WTC11 (cell line): Measurements from ENCODE around the gene CPNE4.

Experiments
- ATF3 ChIP-seq: sonication (generic); formaldehyde crosslinking; conservative IDR thresholded peaks from 2 replicates; pipeline ENCODE4 v1.8.1; 2022; ENCODE audit warnings: mild to moderate bottlenecking, missing genetic modification reagents
- CTCF ChIP-seq: fragments of 200-600 bp; IDR thresholded peaks from 2 replicates; pipeline ENCODE4 v1.8.0; 2022; ENCODE audit warnings: antibody characterized with exemption
- E2F1 ChIP-seq: sonication (generic); formaldehyde crosslinking; IDR thresholded peaks from 2 replicates; pipeline ENCODE4 v1.8.0; 2022; ENCODE audit warnings: mild to moderate bottlenecking, missing genetic modification reagents
- IRF2 ChIP-seq: sonication (generic); formaldehyde crosslinking; IDR thresholded peaks from 2 replicates; pipeline ENCODE4 v1.8.0; 2022; ENCODE audit warnings: low read depth, missing genetic modification reagents, borderline replicate concordance
- MAX ChIP-seq: sonication (generic); formaldehyde crosslinking; IDR thresholded peaks from 2 replicates; pipeline ENCODE4 v1.8.0; 2022; ENCODE audit warnings: mild to moderate bottlenecking, missing genetic modification reagents
- NFATC4 ChIP-seq: fragments of 250-450 bp; sonication (Bioruptor Pico); IDR thresholded peaks from 2 replicates; pipeline ENCODE4 v1.9.0; 2021; ENCODE audit warnings: mild to moderate bottlenecking
- NFYB ChIP-seq: sonication (generic); formaldehyde crosslinking; conservative IDR thresholded peaks from 2 replicates; pipeline ENCODE4 v1.8.0; 2022; ENCODE audit warnings: low read depth, missing genetic modification reagents
- PRRX2 ChIP-seq: fragments of 250-450 bp; sonication (Bioruptor Pico); IDR thresholded peaks from 2 replicates; pipeline ENCODE4 v1.8.0; 2021; ENCODE audit warnings: mild to moderate bottlenecking
- ZBTB21 ChIP-seq: sonication (generic); formaldehyde crosslinking; IDR thresholded peaks from 2 replicates; pipeline ENCODE4 v1.8.1; 2023; ENCODE audit warnings: mild to moderate bottlenecking, missing genetic modification reagents, borderline replicate concordance
- TF ChIP-seq, protein P1 (sequence below): sonication (generic); formaldehyde crosslinking; conservative IDR thresholded peaks from 2 replicates; pipeline ENCODE4 v1.8.1; 2023; ENCODE audit warnings: mild to moderate bottlenecking, low read depth, missing genetic modification reagents, moderate library complexity

GRCh38 chr3:131821191-131821762 lies 213.5 kb downstream of the CPNE4 start:
- no peak for TF ChIP-seq ATF3 (CRISPR knock-in tag)
- no peak for TF ChIP-seq MAX (CRISPR knock-in tag)
- TF ChIP-seq PRRX2 (CRISPR knock-in tag) = no peak
- TF ChIP-seq CTCF = no peak
- no peak for TF ChIP-seq IRF2 (CRISPR knock-in tag)
- TF ChIP-seq NFYB (CRISPR knock-in tag) = no peak
- TF ChIP-seq, protein P1, sequence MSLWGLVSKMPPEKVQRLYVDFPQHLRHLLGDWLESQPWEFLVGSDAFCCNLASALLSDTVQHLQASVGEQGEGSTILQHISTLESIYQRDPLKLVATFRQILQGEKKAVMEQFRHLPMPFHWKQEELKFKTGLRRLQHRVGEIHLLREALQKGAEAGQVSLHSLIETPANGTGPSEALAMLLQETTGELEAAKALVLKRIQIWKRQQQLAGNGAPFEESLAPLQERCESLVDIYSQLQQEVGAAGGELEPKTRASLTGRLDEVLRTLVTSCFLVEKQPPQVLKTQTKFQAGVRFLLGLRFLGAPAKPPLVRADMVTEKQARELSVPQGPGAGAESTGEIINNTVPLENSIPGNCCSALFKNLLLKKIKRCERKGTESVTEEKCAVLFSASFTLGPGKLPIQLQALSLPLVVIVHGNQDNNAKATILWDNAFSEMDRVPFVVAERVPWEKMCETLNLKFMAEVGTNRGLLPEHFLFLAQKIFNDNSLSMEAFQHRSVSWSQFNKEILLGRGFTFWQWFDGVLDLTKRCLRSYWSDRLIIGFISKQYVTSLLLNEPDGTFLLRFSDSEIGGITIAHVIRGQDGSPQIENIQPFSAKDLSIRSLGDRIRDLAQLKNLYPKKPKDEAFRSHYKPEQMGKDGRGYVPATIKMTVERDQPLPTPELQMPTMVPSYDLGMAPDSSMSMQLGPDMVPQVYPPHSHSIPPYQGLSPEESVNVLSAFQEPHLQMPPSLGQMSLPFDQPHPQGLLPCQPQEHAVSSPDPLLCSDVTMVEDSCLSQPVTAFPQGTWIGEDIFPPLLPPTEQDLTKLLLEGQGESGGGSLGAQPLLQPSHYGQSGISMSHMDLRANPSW (CRISPR knock-in tag) = no peak
- no peak for TF ChIP-seq NFATC4 (CRISPR knock-in tag)
- TF ChIP-seq ZBTB21 (CRISPR knock-in tag) = no peak
- no peak for TF ChIP-seq E2F1 (CRISPR knock-in tag)
